IgD-negative memory B cell (primary cell): Measurements from ENCODE around the gene ARHGAP6. TPM values are rescaled to one million over a fixed set of nuclear protein-coding genes. Genes with fewer than 3 reads are reported as not detected.

ENCODE experiments used
- H3K27ac Mint-ChIP-seq, 3 donors: one replicate each; pipeline ENCODE4 v1.8.0; 2020 to 2022; ENCODE audit warnings: mild to moderate bottlenecking in 3 of 3, mixed read lengths in 3 of 3, moderate library complexity in 1 of 3
- H3K27me3 Mint-ChIP-seq: one replicate; pipeline ENCODE4 v1.8.0; 2021; ENCODE audit warnings: mixed read lengths
- H3K36me3 Mint-ChIP-seq: one replicate; pipeline ENCODE4 v1.8.0; 2020; ENCODE audit warnings: mild to moderate bottlenecking, mixed read lengths
- H3K4me1 Mint-ChIP-seq, 3 donors: one replicate each; pipeline ENCODE4 v1.8.0; 2020 to 2022; ENCODE audit warnings: mixed read lengths in 3 of 3, mild to moderate bottlenecking in 1 of 3
- H3K4me3 Mint-ChIP-seq, 4 donors: one replicate each; pipeline ENCODE4 v1.8.0; 2020 to 2022; ENCODE audit warnings: mild to moderate bottlenecking in 4 of 4, mixed read lengths in 4 of 4, moderate library complexity in 3 of 4
- H3K9me3 Mint-ChIP-seq, 3 donors: one replicate each; pipeline ENCODE4 v1.8.0; 2020 to 2021; ENCODE audit warnings: mixed read lengths in 3 of 3, mild to moderate bottlenecking in 1 of 3
- polyA plus RNA-seq: library from polyadenylated mRNA; unstranded; fragments of 300-500 nt; fragmentation: Illumina TruSeq; gene quantifications from one replicate; pipeline ENCODE4 v1.2.3, GENCODE V29; 2021

Gene ARHGAP6
- polyA plus RNA-seq, 1 donor from 2014 or later: 0.97 TPM

DNA sequence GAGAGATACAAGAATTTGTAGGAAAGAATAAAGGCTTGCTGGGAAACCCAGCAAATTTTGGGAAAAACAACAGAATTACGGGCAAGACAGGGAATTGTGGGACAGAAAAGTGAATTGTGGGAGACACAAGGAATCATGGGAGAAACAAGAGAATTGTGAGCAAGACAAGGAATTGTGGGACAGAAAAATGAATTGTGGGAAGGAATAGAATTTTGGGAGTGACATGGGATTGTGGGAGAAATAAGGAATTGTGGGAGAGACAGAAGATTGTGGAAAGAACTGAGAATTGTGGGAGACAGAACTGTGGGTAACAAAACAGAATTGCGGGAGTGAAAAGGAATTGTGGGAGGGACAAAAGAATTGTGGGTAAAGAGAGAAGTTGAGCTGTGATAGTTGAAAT, 555.8 kb downstream of the ARHGAP6 start:
- Mint-ChIP-seq H3K36me3 (no peaks in the 10 kb centered on the region), H3K27ac (no peak overlapping the region), H3K9me3 (no peaks in the 10 kb centered on the region), H3K4me1 (peaks cover 15 to 16% (median 16%) of the 10 kb centered on the region in 3 donors), H3K4me3 (no peak overlapping the region), H3K27me3 (no peaks in the 10 kb centered on the region)

DNA sequence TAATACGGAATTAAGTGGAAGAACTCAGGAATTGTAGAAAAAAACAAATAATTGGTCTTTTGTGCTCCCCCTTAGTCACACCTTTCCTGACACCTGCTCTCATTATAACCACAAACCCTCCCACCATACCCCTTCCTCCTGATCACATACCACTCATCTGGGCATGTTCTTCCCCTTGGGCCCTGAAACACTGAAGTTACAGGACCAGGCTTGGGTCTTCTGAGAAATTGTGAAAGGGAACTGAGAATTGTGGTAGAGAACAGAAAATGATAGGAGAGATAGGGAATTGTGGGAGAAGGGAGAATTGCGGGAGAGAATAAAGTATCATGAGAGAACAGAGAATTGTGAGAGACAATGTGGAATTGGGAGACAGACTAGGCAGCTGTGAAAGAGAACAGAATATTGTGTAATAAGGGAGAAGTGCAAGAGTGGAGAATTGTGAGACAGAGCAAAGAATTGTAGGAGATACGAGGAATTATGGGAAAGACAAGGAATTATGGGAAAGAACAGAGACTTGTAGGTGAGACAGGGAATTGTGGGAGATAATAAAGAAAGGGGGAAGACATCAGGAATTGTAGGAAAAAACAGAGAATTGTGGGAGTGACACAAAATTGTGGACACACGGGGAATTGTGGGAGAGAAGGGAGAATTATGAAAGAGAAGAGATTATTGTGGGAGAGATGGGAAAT, 557.3 kb downstream of the ARHGAP6 start:
- Mint-ChIP-seq H3K9me3 (no peaks in the 10 kb centered on the region), H3K36me3 (no peaks in the 10 kb centered on the region), H3K27ac (no peak overlapping the region), H3K27me3 (no peaks in the 10 kb centered on the region), H3K4me1 (peaks cover 8 to 11% (median 10%) of the 10 kb centered on the region in 3 donors), H3K4me3 (no peak overlapping the region)

DNA sequence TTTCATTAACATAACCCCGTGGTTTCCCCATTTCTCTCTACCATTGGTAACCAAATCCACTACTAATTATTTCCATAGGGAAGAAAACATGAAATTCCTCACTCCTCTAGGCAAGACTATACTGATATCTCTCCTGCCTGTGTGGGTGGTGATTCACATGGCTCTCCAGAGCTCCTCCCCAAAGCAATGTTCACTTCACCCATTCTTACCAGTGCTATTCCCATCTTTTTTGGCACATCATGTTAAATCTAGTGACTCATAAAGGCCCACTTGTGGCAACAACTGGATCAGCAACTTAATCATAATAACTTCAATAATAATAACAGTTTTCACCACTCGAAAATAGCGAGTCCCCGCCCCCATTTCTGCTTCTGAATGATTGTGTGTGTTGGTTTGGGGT, 560.6 kb downstream of the ARHGAP6 start:
- H3K27ac Mint-ChIP-seq: no peak overlapping the region
- H3K9me3 Mint-ChIP-seq: no peaks in the 10 kb centered on the region
- H3K4me1 Mint-ChIP-seq: no peaks in the 10 kb centered on the region
- no peak overlapping the region for H3K4me3 Mint-ChIP-seq
- H3K36me3 Mint-ChIP-seq: peaks cover 3% of the 10 kb centered on the region
- no peaks in the 10 kb centered on the region for H3K27me3 Mint-ChIP-seq

DNA sequence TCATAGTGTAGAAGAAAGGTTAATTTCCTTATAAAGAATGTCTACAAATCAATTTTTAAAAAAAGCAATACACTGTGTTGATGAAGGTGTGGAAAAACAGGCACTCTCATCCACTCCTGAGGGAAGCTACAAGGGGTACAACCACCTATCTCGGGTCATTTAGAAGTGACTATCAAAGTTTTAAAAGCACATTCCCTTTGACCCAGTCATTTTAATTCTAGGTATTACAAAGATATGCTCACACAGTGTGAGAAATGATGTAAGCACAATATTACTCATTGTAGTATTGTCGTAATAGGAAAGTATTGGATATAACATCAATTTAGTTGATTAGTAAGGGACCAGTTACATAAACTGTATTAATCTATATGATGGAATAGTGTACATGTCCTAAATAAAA, 562.0 kb downstream of the ARHGAP6 start:
- Mint-ChIP-seq H3K4me1 (peaks cover 0 to 1% (median 0%) of the 10 kb centered on the region in 3 donors), H3K9me3 (no peaks in the 10 kb centered on the region), H3K27me3 (no peaks in the 10 kb centered on the region), H3K36me3 (peaks cover 3% of the 10 kb centered on the region), H3K4me3 (no peak overlapping the region), H3K27ac (no peak overlapping the region)

DNA sequence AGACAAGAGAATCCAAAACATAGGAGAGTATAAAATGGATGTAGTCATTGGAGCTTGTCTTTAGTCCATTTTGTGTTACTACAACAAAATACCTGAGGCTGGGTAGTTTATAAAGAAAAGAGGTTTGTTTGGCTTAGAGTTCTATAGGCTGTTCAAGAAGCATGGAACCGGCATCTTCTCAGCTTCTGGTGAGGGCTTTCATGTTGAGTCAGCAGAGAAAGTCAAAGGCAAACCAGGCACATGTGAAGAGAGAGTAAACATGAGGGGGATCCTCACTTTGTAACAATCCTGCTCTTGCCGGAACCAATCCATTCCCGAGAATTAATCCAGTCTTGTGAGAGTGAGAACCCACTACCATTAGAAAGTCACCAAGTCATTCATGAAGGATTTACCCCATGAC, 562.7 kb downstream of the ARHGAP6 start:
- peaks cover 0 to 1% (median 0%) of the 10 kb centered on the region in 3 donors for H3K4me1 Mint-ChIP-seq
- H3K9me3 Mint-ChIP-seq: no peaks in the 10 kb centered on the region
- no peak overlapping the region for H3K27ac Mint-ChIP-seq
- H3K36me3 Mint-ChIP-seq: peaks cover 3% of the 10 kb centered on the region
- no peak overlapping the region for H3K4me3 Mint-ChIP-seq
- H3K27me3 Mint-ChIP-seq: no peaks in the 10 kb centered on the region

DNA sequence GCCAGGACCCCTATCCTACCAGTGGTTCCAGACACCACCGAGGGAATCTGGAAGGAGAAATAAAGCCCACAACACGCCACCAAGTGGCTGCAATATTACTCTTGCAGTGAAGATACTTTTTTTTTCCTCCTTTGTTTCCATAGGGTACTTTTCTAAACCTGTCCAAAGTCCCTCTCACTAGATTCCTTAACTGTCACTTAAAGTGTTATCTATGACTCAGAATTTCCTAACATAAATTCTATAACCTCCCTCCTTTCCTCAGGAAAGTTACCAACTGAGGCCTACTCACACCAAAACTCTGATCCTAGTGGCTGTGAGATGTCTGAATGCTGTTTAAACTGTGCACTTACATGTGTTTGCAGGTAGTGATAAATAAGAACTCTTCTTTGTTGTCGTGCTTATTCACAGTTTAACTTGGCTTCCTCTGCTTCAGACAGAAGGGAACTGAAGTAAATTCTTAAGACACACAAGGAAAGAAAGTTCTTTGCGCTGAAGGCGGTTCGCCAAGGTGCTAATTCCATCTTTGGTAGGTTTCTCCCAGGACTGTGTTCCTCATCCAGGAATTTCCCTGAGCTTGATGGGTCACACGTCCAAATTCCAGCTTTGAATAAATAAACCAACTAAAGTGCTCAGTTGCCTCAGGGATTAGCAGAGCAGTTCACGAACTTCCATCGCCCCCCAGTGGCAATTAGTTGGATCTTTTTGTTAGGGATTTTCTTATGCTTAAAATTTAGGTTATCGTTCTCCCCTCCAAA, 565.3 kb downstream of the ARHGAP6 start:
- no peak overlapping the region for H3K4me3 Mint-ChIP-seq
- peaks cover 0 to 1% (median 0%) of the 10 kb centered on the region in 3 donors for H3K4me1 Mint-ChIP-seq
- no peak overlapping the region for H3K27ac Mint-ChIP-seq
- no peaks in the 10 kb centered on the region for H3K9me3 Mint-ChIP-seq
- H3K36me3 Mint-ChIP-seq: peaks cover 3% of the 10 kb centered on the region
- H3K27me3 Mint-ChIP-seq: no peaks in the 10 kb centered on the region

DNA sequence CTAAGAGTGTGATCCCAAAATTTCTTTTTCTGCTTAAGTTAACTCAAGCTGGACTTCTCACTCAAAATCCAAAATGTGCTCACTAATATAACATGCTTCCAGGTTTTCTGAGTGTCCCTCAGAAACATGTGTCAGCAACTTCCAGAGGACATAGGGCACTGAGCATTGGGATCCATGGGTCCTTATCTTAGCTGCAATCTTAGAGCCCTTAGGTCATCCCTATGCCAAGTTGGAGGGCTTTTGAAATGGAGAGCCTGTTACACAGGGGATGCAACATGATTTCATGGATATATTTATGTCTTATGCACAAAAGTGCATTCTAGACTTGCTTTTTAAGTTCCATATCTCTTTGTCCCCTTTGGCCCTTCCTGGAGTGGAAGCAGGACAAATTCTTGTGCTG, 566.3 kb downstream of the ARHGAP6 start:
- H3K4me3 Mint-ChIP-seq: no peak overlapping the region
- H3K27ac Mint-ChIP-seq: no peak overlapping the region
- H3K4me1 Mint-ChIP-seq: peaks cover 0 to 1% (median 0%) of the 10 kb centered on the region in 3 donors
- H3K36me3 Mint-ChIP-seq: peaks cover 3% of the 10 kb centered on the region
- H3K9me3 Mint-ChIP-seq: no peaks in the 10 kb centered on the region
- no peaks in the 10 kb centered on the region for H3K27me3 Mint-ChIP-seq

DNA sequence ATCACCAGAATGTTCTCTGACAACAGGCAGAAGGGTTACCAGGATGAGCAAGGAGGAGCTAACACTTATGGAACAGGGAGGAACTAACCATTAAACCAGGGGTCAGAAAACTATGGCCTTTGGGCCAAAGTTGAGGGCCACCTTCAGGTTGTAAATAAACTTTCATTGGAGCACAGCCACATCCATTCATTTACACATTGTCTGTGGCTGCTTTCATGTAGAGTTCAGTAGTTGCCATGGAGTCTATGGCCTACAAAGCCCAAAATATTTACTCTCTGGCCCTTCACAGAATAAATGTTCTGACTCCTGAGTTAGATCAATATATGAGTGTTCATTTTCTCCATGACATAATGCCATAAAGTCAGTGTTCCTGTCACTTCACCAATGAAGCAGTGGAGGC, 567.8 kb downstream of the ARHGAP6 start:
- Mint-ChIP-seq H3K36me3 (peaks cover 2% of the 10 kb centered on the region), H3K27ac (no peak overlapping the region), H3K9me3 (no peaks in the 10 kb centered on the region), H3K4me3 (no peak overlapping the region), H3K27me3 (no peaks in the 10 kb centered on the region), H3K4me1 (peaks cover 0 to 1% (median 0%) of the 10 kb centered on the region in 3 donors)

DNA sequence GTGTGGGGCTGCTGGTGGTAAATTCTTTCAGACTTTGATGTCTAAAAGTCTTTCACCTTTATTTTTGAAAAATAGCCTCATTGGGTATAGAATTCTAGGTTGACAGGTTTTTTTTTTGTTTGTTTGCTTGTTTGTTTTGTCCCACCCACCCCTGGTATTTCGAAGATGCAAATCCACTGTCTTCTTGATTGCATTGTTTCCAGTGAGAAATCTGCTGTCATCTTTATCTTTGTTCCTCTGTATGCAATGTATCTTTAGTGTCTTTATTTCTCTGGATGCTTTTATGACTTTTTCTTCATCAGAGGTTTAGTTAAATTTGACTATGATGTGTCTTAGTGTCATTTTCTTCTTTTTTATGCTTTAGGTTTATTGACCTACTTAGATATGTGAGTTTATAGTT, 575.9 kb downstream of the ARHGAP6 start:
- no peak overlapping the region for H3K27ac Mint-ChIP-seq
- H3K27me3 Mint-ChIP-seq: no peaks in the 10 kb centered on the region
- peaks cover 5 to 22% (median 19%) of the 10 kb centered on the region in 3 donors for H3K9me3 Mint-ChIP-seq
- no peak overlapping the region for H3K4me3 Mint-ChIP-seq
- H3K4me1 Mint-ChIP-seq: no peaks in the 10 kb centered on the region
- peaks cover 2% of the 10 kb centered on the region for H3K36me3 Mint-ChIP-seq

Other genes with a start within 250 kb of the ARHGAP6 start
- 66.8 TPM for gene MSL3, start 92.3 kb upstream of the ARHGAP6 start, polyA plus RNA-seq